ENCODE results near the gene DMC1. TPM values are rescaled to one million over a fixed set of nuclear protein-coding genes. Genes with fewer than 3 reads are reported as not detected.

Gene DMC1
- total RNA-seq, 2 experiments from 2014 or later, result 8.3 to 13.2 TPM

Other genes starting within 250 kb of the DMC1 start
- gene KCNJ4, start 115.0 kb downstream of the DMC1 start, total RNA-seq, result not detected
- gene KDELR3, start 102.1 kb downstream of the DMC1 start, total RNA-seq, result 1 to 10 TPM in 1 of 2 experiments, under 1 TPM in 1; 0.91 to 1.4 TPM
- 100 to 1,000 TPM; 667 to 710 TPM for gene DDX17, start 63.9 kb downstream of the DMC1 start, total RNA-seq
- under 1 TPM; 0.23 to 0.36 TPM for gene FAM227A, start 86.2 kb upstream of the DMC1 start, total RNA-seq
- 10 to 100 TPM; 20.1 to 22.4 TPM for gene CBY1, start 86.5 kb upstream of the DMC1 start, total RNA-seq
- gene TOMM22, start 111.8 kb upstream of the DMC1 start, total RNA-seq, result 10 to 100 TPM; 58.7 to 60.4 TPM
- gene JOSD1, start 130.8 kb upstream of the DMC1 start, total RNA-seq, result 10 to 100 TPM; 59.1 to 61.6 TPM
- gene GTPBP1, start 135.8 kb upstream of the DMC1 start, total RNA-seq, result 10 to 100 TPM; 98.6 TPM
- 100 to 1,000 TPM; 607 to 626 TPM for gene SUN2, start 185.8 kb upstream of the DMC1 start, total RNA-seq
- gene DNAL4, start 224.0 kb upstream of the DMC1 start, total RNA-seq, result 10 to 100 TPM in 1 of 2 experiments, 1 to 10 TPM in 1; 9.3 to 12.0 TPM

Measured in activated naive CD8-positive, alpha-beta T cell treated with anti-CD3 and anti-CD28 coated beads, Interleukin-2, amount 10 ng/mL, durations not matched to agents 7 days and 5 days (primary cell).